Measurements from ENCODE around the gene OTUB2.
A peak's percentile ranks its signal among the peaks of the same experiment; 100 is the strongest.

The OTUB2 gene

DNA sequence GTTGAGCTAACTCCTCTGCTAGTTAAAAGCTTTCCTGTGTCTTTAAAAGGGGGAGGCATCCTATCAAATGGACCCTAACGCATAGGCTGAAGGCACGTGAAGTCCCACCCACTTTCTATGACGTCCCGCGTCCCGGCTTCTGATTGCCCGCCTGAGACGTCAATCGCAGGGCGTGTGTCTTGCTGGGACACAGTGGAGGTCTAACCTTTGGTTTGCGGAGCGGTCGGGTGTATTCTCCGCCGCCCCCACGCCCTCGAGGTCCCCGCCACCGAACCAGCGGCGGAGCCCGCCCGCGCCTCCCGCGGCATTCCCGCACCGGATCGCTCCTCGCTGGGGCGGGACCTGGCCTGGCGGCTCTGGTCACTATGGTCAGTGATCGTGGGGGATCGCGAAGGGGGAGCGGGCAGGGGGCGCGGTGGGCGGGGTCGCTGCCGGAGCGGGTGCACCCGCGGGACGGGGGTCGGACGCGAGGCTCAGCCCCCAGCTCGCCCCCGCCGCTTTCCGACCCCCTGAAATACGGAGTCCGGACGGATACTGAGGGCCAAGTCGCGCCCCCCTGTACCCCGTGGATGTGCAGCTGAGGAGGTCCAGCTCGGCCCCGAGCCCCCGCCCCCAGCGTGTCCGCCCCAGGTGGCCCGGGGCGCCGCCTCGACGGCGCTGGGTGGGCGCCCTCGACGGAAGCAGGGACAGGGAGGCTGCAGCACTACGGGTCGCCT is at the start of gene OTUB2:
OTUB2 (plus strand) TSS at position 168 of the 716 bp plus-strand sequence; CDS start at position 366, 198 bp downstream.
- peak within 1 kb of the TSS; percentile 63 for H3K27ac ChIP-seq
- no peak for TF ChIP-seq ZFX (IDR thresholded peaks at IDR 0.05)
- TF ChIP-seq, protein P1, sequence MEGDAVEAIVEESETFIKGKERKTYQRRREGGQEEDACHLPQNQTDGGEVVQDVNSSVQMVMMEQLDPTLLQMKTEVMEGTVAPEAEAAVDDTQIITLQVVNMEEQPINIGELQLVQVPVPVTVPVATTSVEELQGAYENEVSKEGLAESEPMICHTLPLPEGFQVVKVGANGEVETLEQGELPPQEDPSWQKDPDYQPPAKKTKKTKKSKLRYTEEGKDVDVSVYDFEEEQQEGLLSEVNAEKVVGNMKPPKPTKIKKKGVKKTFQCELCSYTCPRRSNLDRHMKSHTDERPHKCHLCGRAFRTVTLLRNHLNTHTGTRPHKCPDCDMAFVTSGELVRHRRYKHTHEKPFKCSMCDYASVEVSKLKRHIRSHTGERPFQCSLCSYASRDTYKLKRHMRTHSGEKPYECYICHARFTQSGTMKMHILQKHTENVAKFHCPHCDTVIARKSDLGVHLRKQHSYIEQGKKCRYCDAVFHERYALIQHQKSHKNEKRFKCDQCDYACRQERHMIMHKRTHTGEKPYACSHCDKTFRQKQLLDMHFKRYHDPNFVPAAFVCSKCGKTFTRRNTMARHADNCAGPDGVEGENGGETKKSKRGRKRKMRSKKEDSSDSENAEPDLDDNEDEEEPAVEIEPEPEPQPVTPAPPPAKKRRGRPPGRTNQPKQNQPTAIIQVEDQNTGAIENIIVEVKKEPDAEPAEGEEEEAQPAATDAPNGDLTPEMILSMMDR (conservative IDR thresholded peaks at IDR 0.05): no peak

DNA sequence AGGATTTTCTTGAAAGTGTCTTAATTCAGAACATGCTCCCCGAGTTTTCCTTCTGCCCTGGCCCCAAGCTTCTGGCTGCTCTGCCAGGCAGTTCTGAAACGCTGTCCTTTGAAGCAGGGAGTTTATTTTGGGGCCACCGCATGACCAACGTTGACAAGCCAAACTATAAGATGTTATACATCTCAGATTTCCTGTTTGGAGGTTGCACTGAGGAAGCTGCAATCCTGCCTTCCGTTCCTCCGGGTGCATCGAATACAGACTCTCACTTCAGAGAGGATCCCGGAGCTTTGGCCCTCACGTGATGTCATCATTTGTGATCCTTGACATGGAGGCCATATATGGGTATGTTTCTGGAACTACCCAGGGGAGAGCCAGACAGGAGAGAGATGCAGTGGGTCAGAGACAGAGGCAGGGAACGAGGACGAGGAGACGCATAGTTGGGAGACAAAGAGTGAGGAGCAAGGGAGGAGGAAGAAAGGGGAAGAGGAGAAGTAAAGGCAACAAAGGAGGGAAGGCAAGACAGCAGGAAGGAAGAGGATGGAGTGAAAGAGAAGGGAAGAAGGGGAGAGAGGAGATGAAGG is 49.6 kb upstream of the OTUB2 start, which contains the start of gene ASB2:
ASB2 (minus strand) TSS at position 94 of the 581 bp plus-strand sequence. CDS start 12,031 bp downstream, outside the sequence.
- TF ChIP-seq, protein P1 (conservative IDR thresholded peaks at IDR 0.05): no peak
- no peak for TF ChIP-seq ZFX (IDR thresholded peaks at IDR 0.05)
- no peak within 1 kb of the TSS for H3K27ac ChIP-seq

DNA sequence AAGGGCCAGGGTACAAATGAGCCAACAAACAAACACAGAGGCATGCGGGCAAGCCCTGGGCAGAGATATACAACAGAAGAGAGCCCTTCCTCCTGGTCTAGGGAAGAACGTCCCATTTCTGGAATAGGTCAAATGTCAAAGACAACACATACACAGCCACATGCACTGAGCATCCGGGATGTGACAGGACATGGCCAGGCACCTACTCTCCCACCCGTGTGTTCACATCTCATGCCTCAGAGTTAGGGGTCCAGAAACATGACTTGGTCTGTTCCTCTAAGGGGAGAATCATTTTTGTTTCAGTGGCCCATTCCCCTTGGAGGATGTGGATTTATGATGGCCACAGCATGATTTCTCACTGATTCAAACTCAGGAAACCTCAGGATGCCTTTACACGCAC is 49.0 kb upstream of the OTUB2 start:
- H3K27ac ChIP-seq: no peak overlapping the region
- TF ChIP-seq ZFX (IDR thresholded peaks at IDR 0.05): no peak
- TF ChIP-seq, protein P1 (conservative IDR thresholded peaks at IDR 0.05): no peak

DNA sequence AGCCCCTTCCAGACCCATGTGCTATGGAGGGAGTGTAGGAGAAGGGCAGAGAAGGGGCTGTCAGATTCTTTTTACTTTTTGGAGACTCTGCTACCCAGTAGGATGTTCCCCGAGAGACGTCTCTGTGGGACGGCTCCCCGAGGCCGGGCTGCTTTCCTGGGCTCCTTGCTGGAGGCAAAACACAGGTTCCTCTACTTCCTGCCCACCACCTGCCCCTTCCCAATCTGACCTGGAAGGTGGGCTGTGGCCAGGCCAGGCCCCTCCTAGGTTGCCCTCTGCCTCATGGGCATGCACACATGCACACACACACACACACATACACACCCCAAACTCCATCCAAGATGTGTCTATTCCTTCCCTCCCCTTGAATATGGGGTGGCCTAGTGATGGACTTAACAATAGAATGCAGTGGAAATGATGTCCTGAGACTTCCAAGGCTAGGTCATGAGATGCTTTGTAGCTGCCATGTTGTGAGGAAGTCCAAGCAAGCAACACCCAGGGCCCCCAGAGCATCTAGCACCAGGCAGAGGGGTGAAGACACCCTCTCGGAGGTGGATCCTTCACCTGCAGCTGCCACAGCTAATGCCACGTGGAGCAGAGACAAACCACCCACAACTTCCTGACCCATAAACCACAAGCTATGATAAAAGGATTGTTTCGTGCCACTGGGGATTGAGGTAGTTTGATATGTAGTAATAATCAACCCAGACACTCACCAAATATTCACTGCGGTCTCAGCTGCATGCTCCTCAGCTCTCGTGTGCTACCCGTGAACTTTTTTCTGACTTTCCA is 48.2 kb upstream of the OTUB2 start:
- TF ChIP-seq ZFX (IDR thresholded peaks at IDR 0.05): no peak
- TF ChIP-seq, protein P1 (conservative IDR thresholded peaks at IDR 0.05): no peak
- no peak overlapping the region for H3K27ac ChIP-seq

DNA sequence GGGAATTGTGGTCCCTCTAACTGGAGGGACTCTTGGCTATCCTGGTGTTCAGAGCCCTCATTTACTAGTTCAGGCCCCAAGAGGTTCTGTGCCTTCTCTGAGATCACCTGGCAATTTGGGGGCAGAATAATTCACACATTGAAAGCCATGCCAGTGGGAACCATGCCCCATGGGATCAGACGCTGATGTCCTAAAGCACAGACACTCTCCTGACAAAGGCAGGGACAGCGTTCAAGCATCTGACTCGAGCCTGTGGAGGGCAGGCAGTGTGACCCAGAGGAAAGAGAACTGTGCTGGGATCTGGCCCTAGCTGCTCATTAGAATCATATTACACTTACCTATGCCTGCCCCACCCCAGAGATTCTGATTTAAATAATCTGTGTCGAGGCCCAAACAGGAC is 47.4 kb upstream of the OTUB2 start:
- no peak for TF ChIP-seq ZFX (IDR thresholded peaks at IDR 0.05)
- TF ChIP-seq, protein P1 (conservative IDR thresholded peaks at IDR 0.05): no peak
- no peak overlapping the region for H3K27ac ChIP-seq

DNA sequence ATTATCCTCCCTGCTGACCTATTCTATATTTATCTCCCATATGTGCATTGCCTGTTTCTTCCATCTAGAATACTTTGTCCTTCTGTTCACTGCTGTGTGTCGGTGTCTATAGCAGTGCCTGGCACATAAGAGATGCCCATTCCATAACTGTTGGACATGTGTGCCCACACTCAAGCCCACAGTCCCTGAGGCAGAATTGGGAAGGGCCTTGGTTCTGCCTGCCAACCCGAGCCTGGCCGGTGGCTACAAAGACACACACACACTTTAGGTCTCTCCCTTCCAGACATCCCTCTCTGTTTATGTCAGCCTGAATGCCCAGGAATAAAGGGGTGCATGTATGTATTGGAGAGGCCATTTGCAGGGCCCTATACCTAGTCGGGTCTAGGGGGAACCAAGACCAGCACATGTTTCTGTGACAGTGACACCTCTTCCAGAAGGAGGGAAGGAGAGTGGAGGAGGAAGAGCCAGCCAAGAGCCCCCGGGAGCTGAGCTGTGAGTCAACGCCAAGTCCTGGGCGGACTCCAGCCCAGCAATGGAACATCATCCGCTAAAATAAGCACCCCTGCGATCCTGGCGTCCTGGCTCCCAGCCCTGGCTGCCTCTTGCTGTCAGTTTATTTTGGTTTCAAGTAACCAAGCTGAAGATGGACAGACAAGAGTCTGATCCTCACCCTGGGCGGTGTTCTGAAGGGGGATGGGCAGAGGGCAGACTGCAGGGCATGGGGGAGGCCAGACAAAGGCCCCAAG is 45.5 kb upstream of the OTUB2 start:
- TF ChIP-seq, protein P1 (conservative IDR thresholded peaks at IDR 0.05): no peak
- TF ChIP-seq ZFX (IDR thresholded peaks at IDR 0.05): no peak
- no peak overlapping the region for H3K27ac ChIP-seq

All from C4-2B (cell line).